HG03159 (cell line): ENCODE measurements around the gene DOCK2.

Source experiments
- ATAC-seq: cut with Tn5 transposase; IDR thresholded peaks from one replicate; pipeline ENCODE4 v1.9.1; 2021; ENCODE audit warnings: mild to moderate bottlenecking, moderate library complexity; ENCODE audit not compliant: unreplicated experiment

The DOCK2 gene

DNA sequence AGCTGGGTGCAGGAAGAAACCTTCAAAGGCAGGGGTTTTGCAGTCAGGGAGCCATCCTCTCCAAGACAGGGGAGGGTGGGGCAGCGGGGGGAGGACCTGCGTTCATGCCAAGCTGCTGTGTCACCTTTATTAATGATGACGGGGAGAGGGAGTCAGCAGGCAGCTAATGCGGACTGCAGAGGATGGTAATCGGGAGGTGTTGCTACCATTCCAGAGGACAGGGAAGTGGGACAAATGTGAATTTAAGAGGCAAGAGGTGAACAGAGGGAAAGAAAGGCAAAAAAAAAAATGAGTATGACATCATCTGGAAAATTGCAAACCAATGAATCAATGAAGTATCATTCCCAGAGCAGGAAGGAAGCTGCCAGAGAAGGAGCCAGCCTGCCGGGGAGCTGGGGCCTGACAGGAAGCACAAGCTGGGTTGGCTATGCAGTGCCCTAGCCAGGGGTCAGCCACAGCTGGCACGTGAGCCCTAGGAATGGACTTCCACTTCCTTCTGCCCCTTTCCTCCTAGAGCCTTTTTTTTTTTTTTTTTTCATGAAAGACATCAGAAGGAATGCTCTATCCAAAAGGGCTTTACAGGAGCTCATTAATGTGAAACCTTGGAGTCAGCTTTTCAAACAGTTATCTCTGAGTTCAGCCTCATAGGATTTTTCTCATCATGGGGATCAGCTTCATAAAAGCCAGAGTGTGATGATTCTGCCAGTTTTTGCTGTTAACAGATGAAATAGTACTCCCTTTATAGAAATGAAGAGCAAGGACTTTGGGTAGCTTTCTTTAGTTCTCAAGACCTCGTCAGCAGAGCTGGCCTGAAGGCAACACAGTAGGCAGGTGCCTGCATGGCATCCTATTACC is 334.1 kb downstream of the DOCK2 start:
- no peak for ATAC-seq

DNA sequence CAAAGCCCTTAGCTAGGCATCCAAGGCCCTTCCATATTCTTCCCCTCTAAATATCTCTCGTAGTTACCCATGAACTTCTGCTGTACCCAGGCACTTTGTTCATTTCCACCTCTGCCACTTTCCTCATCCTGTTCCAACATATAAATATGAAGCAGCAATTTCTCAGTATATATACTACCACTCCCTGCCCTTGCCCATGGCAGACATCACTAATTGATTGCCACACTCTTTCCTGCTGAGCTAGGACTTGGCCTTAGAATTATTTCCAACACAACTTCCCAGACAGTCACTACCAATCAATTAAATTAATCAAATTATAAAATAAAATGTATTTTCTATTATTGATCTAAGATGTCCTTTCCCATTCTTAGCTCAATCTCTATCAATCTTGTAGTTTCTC is 334.7 kb downstream of the DOCK2 start:
- no peak for ATAC-seq

DNA sequence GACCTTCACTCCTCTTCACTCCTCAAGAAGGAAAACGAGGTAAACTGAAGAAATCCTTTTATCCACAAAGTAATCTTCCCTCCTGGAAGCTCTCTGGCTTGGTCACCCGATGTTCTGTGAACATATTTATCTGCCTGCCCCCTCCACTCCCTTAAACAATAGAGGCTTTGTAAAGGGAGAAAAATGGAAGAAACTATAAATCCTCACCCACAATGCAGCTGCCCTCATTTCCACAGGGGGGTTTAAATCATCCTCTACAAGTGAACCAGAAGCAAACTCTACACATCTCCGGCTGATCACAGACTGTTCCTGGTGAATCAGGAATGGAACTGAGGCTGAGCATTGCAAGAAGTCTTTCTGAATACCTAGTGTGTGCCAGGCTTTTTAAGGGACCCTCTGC is 336.0 kb downstream of the DOCK2 start:
- no peak for ATAC-seq

DNA sequence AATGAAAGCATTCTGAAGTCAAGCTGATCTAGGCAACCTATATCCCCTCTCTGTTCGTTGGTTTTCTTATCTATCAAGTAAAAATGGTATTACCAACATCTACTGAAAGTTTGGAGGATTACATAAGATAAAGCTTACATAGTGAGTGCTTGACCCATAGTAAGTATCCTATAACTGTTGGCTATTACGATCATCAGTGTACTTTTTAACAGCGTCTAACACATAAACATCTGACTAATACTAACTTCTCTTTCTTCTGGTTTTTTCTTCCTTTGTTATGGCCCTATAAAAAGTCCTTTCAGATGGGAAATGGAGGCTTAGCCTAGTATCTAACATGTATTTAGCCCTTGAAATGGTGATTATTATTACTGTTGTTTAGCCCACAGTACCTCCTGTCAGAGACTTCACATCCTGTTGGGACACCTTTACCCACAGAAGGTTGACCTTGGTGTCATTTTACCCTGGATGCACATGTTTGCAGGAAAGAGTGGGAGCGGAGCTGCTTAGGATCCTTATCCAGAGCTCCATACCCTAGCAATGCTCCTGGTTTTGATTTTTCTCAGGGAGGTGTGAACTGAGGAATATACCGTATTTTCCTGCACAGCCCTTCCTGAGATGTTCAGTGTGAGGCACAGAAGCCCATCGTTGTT is 337.2 kb downstream of the DOCK2 start:
- ATAC-seq: no peak

- ATAC-seq: no peak
Observed at GRCh38 chr5:169978714-169979113, 341.6 kb downstream of the DOCK2 start.

- ATAC-seq: no peak
Observed at GRCh38 chr5:169979871-169980270, 342.8 kb downstream of the DOCK2 start.

DNA sequence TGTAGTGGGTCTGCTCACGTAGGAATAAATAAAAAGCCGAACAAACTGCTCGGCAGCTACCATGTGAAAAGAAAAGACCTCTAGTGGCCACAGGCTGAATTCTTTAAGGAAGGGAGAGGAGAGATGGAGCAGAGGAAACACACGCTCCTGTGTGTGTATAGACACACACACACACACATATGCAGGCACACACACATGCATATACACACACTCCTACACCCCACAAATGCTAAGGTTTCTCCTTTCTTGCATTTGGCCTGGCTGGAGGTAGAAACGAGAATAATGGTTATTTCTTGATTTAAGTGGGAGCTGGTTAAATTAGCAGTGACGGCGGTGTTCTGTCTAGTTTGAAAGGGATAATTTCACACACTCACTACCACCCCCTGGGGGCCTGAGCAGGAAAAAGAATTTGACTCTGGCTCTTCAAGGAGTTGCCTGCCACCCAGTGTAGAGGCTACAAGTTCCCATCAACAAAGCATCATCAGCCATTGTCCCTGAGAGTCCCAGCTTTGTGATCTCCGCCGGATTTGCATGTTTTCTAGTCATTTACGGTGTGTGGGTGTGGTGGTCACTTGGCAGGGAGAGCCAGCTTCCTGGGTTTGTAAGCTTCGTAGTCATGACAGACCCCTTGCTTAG is 343.5 kb downstream of the DOCK2 start, which contains the start of gene INSYN2B:
INSYN2B (minus strand) TSS at position 78 of the 636 bp plus-strand sequence. CDS start 96,597 bp downstream, outside the sequence.
- ATAC-seq: no peak

DNA sequence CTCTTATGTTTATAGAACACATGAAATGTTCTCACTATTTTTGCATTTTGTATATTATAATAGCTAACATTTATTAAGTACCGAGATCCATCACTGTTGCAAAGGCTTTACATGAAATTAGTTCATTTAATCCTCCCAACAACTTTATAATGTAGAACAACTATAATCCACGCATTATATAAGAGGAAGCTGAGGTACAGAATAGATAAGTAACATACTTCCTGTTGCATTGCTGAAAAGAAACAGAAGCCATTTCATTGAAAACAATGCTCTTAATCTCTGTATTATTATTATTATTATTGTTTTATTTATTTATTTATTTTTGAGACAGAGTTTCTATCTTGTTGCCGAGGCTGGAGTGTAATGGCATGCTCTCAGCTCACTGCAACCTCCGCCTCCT is 351.1 kb downstream of the DOCK2 start:
- ATAC-seq: no peak

- ATAC-seq: no peak
Observed at GRCh38 chr5:169988947-169989346, 351.9 kb downstream of the DOCK2 start.

- no peak for ATAC-seq
Observed at GRCh38 chr5:169989365-169989764, 352.3 kb downstream of the DOCK2 start.

- ATAC-seq: no peak
Observed at GRCh38 chr5:169991115-169991869, 354.2 kb downstream of the DOCK2 start.

DNA sequence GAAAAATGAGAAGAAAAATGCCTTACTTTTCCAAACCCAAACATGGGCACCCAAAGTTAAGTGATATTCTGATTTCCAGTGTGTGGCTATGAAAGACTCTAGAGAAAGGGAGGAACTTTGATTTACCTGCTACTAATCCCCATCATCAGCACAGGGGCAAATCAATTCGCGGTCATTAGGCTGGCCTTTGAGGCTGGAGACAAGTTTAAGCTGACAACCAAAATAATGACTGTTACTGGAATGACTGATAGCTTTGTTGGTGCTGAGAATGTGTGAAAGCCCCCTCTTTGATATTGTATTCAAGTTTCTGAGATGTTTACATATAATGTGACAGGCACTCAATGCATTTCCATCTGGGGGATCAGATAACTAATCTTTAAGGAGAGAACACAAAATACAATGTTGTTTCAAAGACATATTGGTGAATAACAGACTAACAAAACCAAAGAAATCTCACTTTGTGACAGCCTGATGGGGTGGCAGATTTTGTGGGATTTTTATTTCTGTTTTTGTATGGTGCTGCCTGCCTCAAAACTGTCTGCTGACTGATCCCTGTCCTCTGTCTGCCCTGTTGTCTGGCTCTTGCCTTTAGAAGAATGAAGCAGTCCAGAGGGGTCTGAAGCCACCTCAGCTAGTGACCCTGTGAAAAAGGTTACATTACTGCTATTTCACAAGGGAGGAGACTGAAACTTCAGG is 355.9 kb downstream of the DOCK2 start:
- ATAC-seq: no peak

DNA sequence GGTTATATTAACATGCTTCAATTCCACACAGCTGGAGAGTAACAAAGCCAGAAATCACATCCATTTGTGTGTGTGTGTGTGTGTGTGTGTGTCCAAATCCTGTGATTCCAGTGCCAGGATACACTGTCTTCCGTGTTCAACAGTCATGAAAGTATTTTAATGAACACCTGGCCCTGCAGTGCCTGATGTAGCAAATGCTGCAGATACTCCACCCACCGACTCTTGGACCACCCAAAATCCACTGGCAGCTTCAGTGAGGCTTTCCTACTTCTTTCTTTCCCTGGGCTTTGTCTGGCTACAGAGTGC is 356.4 kb downstream of the DOCK2 start:
- no peak for ATAC-seq

- ATAC-seq: no peak
Observed at GRCh38 chr5:169997798-169998197, 360.7 kb downstream of the DOCK2 start.

- no peak for ATAC-seq
Observed at GRCh38 chr5:169999621-170000020, 362.5 kb downstream of the DOCK2 start.

DNA sequence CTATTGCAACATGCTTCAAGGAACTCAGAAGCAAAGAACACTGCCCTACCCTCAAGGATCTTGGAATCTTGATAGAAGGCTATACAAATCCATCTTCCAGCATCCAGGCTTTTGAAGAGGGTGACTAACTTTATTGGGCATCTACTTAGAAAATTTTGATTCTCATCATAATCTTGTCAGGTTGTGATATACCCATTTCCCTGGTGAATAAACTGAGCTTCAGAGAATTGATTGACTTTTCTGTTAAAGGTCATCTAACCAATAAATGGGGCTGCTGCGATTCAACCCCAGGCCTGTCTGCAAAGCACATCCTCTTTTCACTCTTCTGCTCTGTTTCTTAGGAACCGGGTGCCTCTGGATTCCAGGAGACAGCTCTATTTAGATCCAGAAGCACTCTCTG is 363.1 kb downstream of the DOCK2 start:
- ATAC-seq: no peak

GRCh38 chr5:170006021-170006420 is 368.9 kb downstream of the DOCK2 start:
- ATAC-seq: no peak

DNA sequence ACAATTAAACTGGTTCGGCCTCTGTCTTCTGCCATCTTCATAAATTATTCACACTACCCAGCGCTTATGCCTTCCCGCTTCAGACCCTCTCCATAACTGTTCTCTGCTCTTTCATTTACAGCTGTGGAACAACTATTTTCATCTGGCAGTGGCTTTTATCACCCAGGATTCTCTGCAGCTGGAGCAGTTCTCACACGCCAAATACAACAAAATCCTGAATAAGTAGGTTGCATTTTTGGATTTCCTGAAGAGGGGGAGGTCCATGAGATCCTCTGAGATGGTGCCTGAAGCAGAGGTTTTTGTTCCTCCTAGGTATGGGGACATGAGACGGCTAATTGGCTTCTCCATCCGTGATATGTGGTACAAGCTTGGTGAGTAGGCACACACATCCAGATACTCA is 371.3 kb downstream of the DOCK2 start:
- no peak for ATAC-seq

- ATAC-seq: no peak
Observed at GRCh38 chr5:170010595-170010994, 373.5 kb downstream of the DOCK2 start.

DNA sequence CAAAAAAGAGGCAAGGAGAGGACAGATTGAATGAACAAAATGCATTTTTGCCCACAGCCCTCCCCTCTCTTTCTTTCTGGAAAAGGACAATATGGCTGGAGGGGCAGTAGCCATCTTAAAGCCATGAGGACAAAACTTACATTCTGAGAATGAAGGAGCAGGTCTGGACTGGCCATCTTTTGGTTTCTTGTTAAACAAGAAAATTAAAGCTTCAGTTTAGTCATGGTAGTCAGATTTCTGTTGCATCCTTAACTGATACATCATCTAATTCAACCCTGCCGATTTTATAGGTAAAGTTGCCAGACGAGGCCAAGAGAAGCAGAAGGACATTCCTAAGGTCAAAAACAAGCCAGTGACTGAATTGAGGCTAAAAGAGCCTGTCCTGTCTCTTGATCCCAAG is 374.7 kb downstream of the DOCK2 start:
- no peak for ATAC-seq

GRCh38 chr5:170012622-170013021 is 375.5 kb downstream of the DOCK2 start:
- no peak for ATAC-seq
